ENCODE measurements around the gene CTNND2.

DNA sequence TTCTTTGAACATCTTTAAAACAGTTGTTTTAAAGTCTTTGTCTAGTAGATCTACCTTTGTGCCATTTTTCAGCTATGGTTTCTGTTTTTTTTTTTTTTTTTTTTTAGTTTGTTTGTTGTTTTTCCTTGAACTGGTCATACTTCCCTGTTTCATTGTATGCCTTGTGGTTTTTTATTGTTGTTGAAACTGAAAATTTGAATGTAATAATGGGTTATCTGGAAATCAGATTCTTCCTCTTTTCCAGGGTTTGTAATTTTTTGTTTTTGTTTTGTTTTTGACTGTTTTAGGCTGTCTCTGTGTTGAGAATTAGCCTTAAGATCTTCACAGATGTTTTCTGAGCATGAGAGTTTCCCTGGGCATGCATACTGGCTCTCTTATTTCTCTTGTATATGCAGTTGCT lies 873.6 kb downstream of the CTNND2 start:
- TF ChIP-seq, protein P1, sequence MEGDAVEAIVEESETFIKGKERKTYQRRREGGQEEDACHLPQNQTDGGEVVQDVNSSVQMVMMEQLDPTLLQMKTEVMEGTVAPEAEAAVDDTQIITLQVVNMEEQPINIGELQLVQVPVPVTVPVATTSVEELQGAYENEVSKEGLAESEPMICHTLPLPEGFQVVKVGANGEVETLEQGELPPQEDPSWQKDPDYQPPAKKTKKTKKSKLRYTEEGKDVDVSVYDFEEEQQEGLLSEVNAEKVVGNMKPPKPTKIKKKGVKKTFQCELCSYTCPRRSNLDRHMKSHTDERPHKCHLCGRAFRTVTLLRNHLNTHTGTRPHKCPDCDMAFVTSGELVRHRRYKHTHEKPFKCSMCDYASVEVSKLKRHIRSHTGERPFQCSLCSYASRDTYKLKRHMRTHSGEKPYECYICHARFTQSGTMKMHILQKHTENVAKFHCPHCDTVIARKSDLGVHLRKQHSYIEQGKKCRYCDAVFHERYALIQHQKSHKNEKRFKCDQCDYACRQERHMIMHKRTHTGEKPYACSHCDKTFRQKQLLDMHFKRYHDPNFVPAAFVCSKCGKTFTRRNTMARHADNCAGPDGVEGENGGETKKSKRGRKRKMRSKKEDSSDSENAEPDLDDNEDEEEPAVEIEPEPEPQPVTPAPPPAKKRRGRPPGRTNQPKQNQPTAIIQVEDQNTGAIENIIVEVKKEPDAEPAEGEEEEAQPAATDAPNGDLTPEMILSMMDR (IDR thresholded peaks at IDR 0.05; ENCODE audit: low read length) = no peak
- no peak for TF ChIP-seq EZH2 (optimal IDR thresholded peaks at IDR 0.05; ENCODE audit: low read depth, low read length)
- TF ChIP-seq EZH2phosphoT487 (IDR thresholded peaks at IDR 0.05; ENCODE audit: low read length) = no peak
